Measurements from ENCODE around the gene RABGAP1.

- TF ChIP-seq CREB1 (IDR thresholded peaks at IDR 0.05; ENCODE audit: low read depth) (no peak), RCOR1 (conservative IDR thresholded peaks at IDR 0.05; ENCODE audit: low read depth, low read length) (no peak), CEBPB (IDR thresholded peaks at IDR 0.05; ENCODE audit: borderline replicate concordance in 1 of 2, low read depth in 2 of 2, low read length in 2 of 2) (no peak), REST (IDR thresholded peaks at IDR 0.05; ENCODE audit: low read depth, low read length) (no peak), EZH2 (IDR thresholded peaks at IDR 0.05; ENCODE audit: borderline replicate concordance, control insufficient read depth, low read depth, low read length) (no peak), CTCF (IDR thresholded peaks at IDR 0.05 in 2 of 3, conservative IDR thresholded peaks at IDR 0.05 in 1 of 3; ENCODE audit: control insufficient read depth in 2 of 3, extremely low read depth in 1 of 3, insufficient read depth in 1 of 3, low read depth in 3 of 3, low read length in 3 of 3) (no peak), USF2 (IDR thresholded peaks at IDR 0.05; ENCODE audit: borderline replicate concordance, low read depth, low read length) (no peak), JUND (IDR thresholded peaks at IDR 0.05; ENCODE audit: low read depth, low read length) (no peak), HDAC2 (IDR thresholded peaks at IDR 0.05) (no peak), MYC (IDR thresholded peaks at IDR 0.05; ENCODE audit: insufficient read depth, insufficient read length, insufficient replicate concordance, low read length, severe bottlenecking) (no peak)
Measured at GRCh38 chr9:123087359-123087888, 146.6 kb downstream of the RABGAP1 start.
